Hematopoietic multipotent progenitor cell treated with erythropoietin and hydrocortisone succinate and interleukin-3 and kit ligand, for 17 days (in vitro differentiated cells): ENCODE data around the gene MYH9.

Source experiments
- DNase-seq: peaks from one replicate; pipeline ENCODE4 v3.0.0-alpha.2; 2015; ENCODE audit warnings: low spot score

The MYH9 gene

GRCh38 chr22:36245805-36246356 lies 141.9 kb downstream of the MYH9 start:
- no peak for DNase-seq

GRCh38 chr22:36244522-36245391 lies 143.0 kb downstream of the MYH9 start:
- no peak for DNase-seq

GRCh38 chr22:36243986-36244385 lies 143.8 kb downstream of the MYH9 start:
- no peak for DNase-seq

DNA sequence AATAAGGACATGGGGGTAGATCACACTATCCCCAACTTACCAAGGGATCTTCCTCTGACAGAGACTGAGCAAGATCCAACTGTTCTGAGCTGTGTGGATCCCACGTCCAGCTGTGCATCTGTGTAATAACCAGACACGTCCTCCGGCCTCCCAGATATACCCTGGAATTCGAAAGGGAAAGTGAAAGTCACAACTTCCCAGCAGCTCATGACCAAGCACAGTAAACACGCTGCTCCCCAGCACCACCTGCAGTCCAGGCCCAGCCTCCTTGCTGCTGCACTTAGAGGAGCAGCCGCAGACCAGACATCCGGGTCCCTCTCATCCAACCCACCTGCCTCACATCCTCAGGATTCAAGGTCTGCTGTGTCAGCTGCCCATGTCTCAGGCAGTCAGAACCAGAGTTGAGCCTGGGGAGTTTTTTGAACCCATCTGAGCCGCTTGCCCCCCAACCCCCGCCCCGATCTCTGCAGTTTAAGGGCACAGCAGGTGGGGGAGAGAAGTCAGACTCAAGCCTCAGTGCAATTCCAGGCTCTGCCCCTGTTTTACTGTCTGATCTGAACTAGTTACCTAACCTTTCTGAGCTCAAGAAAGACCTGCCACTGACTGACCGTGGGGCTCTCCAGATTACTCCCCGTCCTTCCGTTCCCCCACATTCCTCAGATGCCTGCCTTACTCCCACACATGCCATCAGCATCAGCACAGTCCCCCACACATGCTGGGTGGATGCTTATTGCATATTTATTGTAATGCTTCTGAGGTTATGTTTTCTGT lies 148.2 kb downstream of the MYH9 start, which contains the start of gene APOL2:
TSS of gene APOL2 (minus strand) at position 127 of the 771 bp plus-strand sequence. CDS start 6,365 bp downstream, outside the sequence.
- DNase-seq = peak; percentile 89

GRCh38 chr22:36239150-36239400 lies 148.7 kb downstream of the MYH9 start:
- DNase-seq = no peak

- peak; percentile 62 for DNase-seq
Observed at GRCh38 chr22:36238373-36239149, 149.2 kb downstream of the MYH9 start.

DNA sequence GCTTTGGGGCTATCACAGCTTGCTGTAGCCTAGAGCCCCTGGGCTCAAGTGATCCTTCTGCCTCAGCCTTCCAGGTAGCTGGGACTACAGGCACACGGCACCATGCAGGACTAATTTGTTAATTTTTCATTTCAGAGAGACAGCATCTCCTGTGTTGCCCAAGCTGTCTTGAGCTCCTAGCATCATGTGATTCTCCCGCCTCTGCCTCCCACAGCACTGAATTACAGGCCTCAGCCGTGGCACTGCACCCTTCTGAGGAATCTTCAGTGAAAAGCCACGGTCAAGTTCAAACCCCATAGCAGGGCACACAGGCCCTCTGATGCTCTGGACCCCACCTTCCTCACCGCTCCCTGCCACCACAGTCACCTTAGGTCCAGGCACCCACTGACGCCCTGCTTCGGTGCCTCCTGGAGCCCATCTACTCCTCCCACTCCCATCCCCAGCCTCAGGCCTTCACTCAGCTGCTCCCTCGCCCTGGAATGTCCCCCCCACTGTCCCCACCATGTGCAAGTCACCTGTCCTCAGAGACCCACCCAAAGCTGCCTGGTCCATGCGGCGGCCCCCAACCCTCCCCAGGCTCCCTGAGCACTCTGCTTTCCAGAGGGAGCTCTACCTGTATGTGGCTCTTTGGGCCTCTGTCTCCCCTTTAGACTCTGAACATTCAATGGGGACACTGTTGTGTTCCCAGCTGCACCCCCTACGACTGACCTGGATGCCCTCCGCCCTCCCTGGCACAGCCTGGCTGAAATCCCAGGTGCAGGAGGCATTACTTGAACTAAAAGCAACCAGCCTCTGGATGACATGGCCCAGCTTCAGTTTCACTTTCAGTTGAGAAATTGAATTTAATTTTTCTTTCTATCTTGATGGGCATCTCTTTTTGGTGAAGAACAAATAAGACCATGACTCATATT lies 150.1 kb downstream of the MYH9 start:
- peak; percentile 46 for DNase-seq

- DNase-seq = no peak
Observed at GRCh38 chr22:36236388-36237319, 151.1 kb downstream of the MYH9 start.

DNA sequence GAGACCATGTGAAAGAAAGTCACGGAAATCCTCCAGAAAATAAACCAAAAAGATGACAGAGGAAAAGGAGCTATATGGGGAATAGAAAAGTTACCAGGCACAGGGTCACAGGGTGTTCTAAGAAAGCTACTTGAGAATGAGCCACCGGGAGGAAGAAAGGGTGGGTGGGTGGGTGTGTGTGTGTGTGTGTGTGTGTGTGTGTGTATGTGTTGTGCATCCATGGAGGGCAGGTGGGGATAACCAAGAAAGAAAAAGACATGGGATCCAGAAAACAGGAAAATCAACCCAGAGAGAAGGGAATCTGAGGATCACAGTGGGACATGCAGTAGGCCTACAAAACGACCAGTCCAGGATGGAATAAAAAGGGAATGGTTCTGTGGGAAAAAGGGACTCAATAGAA lies 152.2 kb downstream of the MYH9 start:
- DNase-seq = no peak

DNA sequence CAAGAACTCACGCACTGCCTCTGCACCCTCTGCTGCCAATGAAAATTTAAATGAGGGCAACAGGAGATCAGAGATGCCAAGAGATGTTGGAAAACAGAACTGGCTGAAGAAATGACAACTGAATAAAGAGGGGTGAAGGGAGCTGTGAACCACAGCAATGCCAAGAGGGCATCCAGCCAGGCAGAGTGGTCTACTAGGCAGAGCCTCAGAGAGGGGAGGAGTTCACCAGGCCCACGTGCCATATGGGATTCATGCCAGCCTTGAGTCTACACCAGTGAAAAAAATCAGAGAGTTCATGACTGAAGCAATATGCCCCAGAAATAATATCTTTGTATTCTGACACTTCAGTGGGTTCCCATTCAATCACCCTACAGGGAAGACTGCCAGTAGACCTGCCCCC lies 152.8 kb downstream of the MYH9 start:
- DNase-seq = no peak

DNA sequence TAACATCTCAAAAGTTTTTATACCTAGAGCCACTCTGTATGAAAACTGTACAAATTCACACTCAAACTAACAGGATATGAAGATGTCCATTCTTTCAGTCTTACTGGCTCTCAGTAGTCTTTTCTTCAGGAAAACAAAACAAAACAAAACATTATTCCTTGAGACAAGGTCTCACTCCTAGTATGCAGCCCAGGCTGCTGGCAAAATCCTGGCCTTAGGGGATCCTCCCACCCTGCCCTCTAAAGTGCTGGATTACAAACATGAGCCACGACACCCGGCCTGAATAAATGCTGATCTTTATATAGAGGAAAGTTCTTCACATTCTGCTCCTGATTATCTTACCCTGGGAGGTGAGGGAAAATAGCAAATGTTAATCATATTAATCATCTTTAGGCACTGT lies 153.6 kb downstream of the MYH9 start:
- DNase-seq = no peak

DNA sequence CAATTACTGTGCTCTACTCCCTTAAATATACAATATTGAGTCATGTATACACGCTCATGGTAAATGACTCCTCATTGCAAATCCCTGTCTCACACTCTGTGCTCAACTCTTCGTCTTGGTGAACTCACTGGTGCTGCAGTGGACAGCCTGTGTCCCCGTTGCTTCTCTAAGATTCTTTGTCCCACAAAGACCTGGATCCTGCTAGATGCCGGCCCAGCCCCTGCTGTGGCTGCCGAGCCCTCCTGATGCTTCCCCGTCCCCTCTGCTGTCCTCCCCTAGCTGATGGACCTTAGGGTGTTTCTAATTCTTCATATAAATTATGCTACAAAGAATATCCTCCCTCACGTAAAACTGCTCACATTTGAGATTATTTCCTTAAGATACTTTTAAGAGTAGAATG lies 154.0 kb downstream of the MYH9 start:
- no peak for DNase-seq

DNA sequence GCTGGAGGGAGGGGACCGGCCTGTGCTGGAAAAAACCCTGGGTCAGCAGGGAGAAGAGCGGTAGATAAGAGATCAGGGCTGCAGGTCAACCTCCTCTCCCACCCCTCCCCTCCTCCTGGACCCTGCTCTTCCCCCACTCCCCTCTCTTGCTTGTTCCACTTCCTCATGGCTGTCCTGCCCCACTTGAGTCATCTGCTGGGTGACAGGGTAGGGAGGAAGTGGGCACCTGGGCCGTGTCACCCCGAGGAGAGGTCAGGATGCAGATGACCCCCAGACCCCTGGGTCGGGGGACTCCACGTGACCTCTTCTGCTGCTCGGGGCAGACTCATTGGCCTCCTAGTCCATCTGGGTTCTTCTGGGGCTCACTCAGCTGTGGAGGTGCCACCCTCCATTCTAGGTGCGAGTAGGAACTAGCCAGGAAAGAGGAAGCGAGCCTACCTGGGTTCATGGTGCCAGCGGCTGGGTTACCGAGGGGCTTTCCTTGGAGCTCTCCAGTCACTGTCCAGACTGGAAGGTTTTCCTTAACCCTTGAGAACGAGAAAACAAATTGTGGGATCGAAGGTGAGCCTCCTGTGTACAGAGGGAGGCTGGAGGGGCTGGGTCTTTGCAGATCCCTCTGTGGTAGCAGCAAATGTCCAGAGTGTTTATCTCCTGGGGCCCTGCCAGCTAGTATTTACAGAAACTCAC lies 154.9 kb downstream of the MYH9 start:
- no peak for DNase-seq
